ENCODE measurements around the gene PLEKHH2. TPM values are rescaled to one million over a fixed set of nuclear protein-coding genes. Genes with fewer than 3 reads are reported as not detected.

Gene PLEKHH2
- total RNA-seq, 1 experiment from 2014 or later, result 3.1 TPM

DNA sequence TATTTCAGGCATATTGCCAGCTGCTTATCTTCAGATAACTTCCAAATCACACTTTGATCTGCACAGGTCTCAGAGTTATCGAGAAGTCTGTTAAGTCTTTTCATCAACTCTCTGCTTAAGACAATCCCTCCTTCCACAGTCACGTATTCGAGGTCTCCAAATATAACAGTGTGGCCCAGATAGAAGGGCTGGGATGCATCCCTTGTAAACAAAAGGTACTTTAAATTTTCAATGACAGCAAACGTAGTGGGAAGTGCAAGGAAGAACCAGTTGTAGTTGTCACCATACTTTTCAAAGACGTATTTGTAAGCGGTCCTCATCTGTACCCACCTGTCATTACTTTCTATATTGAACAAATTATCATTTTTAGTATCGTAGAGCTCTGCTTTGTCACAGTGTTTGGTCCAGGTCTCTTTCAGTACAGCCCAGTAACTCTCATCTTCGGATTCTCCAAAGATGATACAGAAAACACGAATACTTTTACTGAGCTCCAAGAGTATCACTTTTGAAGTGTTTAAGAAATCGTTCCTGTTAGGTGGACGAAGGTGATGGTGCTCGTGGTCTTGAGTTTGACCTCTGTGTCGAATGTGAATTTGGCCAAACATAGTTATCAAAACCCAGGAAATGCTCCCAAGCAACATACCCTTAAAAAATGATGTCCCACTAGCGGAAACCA is 38.7 kb downstream of the PLEKHH2 start:
- peak overlapping the region; percentile 94 for H2AFZ ChIP-seq (ENCODE audit: low read length)
- no peak overlapping the region for H3K23ac ChIP-seq (ENCODE audit: insufficient read length, low read depth, low read length)
- H2BK5ac ChIP-seq (ENCODE audit: insufficient read length, low read length), result no peak overlapping the region
- H3K4me1 ChIP-seq (ENCODE audit: insufficient read depth, low read length), result no peaks in the 10 kb centered on the region
- H3T11ph ChIP-seq (ENCODE audit: low read length), result no peak overlapping the region
- H2BK12ac ChIP-seq (ENCODE audit: insufficient read length, low read depth, low read length), result no peak overlapping the region
- H3K27ac ChIP-seq (ENCODE audit: insufficient read length, low read depth, low read length), result no peak overlapping the region
- no peak overlapping the region for H3K14ac ChIP-seq (ENCODE audit: insufficient read depth, low read length)
- H2BK15ac ChIP-seq (ENCODE audit: low read depth, low read length), result no peak overlapping the region
- no peak overlapping the region for H2BK120ac ChIP-seq (ENCODE audit: low read depth, low read length, poor library complexity, severe bottlenecking)
- H4K8ac ChIP-seq (replicated peaks; ENCODE audit: insufficient read length, low read depth, low read length), result no peak overlapping the region
- H2BK20ac ChIP-seq (ENCODE audit: low read depth, low read length, poor library complexity, severe bottlenecking), result no peak overlapping the region
- H2AK5ac ChIP-seq (ENCODE audit: insufficient read length, low read length), result no peak overlapping the region
- no peak overlapping the region for H4K5ac ChIP-seq (ENCODE audit: insufficient read length, low read depth, low read length)
- Mint-ChIP-seq H3K27me3 (ENCODE audit: low read depth) (no peaks in the 10 kb centered on the region), H3K4me1 (no peaks in the 10 kb centered on the region), H3K36me3 (ENCODE audit: insufficient read depth in 1 of 3, low read depth in 3 of 3) (peaks cover 2 to 21% (median 3%) of the 10 kb centered on the region in 3 experiments; a peak in 5 of 7 replicates), H3K27ac (no peak overlapping the region), H3K4me3 (no peak overlapping the region), H3K9me3 (peaks cover 10 to 12% of the 10 kb centered on the region in 2 experiments; a peak in 4 of 5 replicates)
- no peak overlapping the region for H3K18ac ChIP-seq (ENCODE audit: insufficient read length, low read depth, low read length)
- H3K23me2 ChIP-seq (ENCODE audit: insufficient read length, low read depth, low read length, poor library complexity, severe bottlenecking), result peaks cover 5% of the 10 kb centered on the region
- TF ChIP-seq, protein P1, sequence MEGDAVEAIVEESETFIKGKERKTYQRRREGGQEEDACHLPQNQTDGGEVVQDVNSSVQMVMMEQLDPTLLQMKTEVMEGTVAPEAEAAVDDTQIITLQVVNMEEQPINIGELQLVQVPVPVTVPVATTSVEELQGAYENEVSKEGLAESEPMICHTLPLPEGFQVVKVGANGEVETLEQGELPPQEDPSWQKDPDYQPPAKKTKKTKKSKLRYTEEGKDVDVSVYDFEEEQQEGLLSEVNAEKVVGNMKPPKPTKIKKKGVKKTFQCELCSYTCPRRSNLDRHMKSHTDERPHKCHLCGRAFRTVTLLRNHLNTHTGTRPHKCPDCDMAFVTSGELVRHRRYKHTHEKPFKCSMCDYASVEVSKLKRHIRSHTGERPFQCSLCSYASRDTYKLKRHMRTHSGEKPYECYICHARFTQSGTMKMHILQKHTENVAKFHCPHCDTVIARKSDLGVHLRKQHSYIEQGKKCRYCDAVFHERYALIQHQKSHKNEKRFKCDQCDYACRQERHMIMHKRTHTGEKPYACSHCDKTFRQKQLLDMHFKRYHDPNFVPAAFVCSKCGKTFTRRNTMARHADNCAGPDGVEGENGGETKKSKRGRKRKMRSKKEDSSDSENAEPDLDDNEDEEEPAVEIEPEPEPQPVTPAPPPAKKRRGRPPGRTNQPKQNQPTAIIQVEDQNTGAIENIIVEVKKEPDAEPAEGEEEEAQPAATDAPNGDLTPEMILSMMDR (conservative IDR thresholded peaks at IDR 0.05), result no peak
- no peaks in the 10 kb centered on the region for H3K79me2 ChIP-seq (ENCODE audit: insufficient read depth, low read length)
- no peak overlapping the region for H3K4ac ChIP-seq (ENCODE audit: low read depth, low read length)
- H3K4me2 ChIP-seq (ENCODE audit: insufficient read depth, insufficient read length, low read length), result no peak overlapping the region
- H3K56ac ChIP-seq (ENCODE audit: insufficient read length, low read depth, low read length), result no peak overlapping the region
- no CpG with 5 or more reads among the region's 14 CpGs for WGBS (ENCODE audit: extremely low coverage, insufficient read length, low lambda C conversion rate)
- no peaks in the 10 kb centered on the region for H4K20me1 ChIP-seq (ENCODE audit: control insufficient read depth, insufficient read depth, insufficient read length)
- no peaks in the 10 kb centered on the region for H3K79me1 ChIP-seq (ENCODE audit: insufficient read depth, low read depth, low read length, poor library complexity, severe bottlenecking)
- H3K9me3 ChIP-seq (ENCODE audit: control insufficient read depth, low read depth, low read length), result no peaks in the 10 kb centered on the region
- H4K91ac ChIP-seq (ENCODE audit: insufficient read length, low read depth, low read length), result no peak overlapping the region
- no peaks in the 10 kb centered on the region for H3K27me3 ChIP-seq (ENCODE audit: insufficient read depth, low read length)
- H3K9ac ChIP-seq (ENCODE audit: extremely low read depth, insufficient read length, low read length), result no peak overlapping the region
- DNase-seq, result no peak

Measured in H9 (cell line).